Renal pelvis (tissue), 4 donors: Measurements from ENCODE around the gene HAVCR1. TPM values are rescaled to one million over a fixed set of nuclear protein-coding genes. Genes with fewer than 3 reads are reported as not detected.

Experiments used
- DNase-seq: peaks from one replicate; pipeline ENCODE4 v3.0.0-alpha.2; 2013
- polyA plus RNA-seq, 3 donors: library from polyadenylated mRNA; unstranded; fragments of 120-200 nt; gene quantifications; one replicate each; pipeline ENCODE4 v1.2.1, GENCODE V29; 2013; ENCODE audit not compliant: insufficient read length in 3 of 3

Gene HAVCR1
- polyA plus RNA-seq, 3 donors = 0.70 to 5.8 (median 2.7) TPM

DNA sequence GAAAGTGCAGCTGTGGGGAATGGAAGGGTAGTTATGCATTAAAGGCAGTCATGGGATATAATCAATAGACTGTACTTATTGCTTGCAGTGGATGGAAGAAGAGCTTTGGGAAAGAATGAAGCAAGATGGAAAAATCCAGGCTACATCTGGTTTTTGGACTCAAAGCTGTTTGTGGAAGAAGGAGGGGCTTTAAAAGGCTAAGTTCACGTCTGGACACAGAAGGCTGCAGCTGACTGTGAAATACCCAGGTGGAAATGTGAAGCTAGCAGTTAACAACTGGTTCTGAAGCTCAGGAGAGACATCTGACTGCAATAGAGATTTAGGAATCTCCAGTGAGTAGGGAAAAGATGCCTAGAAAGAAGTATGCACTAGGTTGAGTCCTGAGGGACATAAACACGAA, 52.7 kb downstream of the HAVCR1 start:
- no peak for DNase-seq

DNA sequence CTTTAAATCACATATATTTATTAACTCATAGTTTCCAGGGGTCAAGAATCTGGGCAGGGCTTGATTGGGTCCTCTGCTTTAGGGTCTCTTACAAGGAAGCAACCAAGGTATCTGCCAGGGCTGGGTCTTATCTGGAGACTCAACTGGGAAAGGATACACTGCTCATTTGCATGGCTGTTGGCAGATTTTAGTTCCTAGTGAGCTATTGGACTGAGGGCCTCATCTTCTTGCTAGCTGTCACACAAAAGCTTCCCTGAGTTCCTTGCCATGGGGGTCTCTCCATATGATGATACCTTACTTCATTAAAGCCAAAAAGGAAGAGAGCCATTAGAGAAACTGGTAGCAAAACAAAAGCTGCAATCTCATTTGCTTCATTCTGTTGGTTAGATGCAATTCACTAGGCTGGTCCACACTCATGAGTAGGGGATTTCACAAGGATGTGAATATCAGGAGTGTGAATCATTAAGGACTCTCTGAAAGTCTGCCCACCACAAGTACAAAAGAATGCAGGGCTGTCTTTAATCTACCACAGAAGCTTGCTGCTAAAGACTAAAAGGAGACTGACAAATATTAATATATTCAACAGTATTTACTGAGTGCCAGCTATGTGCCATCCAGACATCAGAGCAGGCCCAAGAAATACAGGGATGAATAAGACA, 53.9 kb downstream of the HAVCR1 start:
- DNase-seq = no peak

DNA sequence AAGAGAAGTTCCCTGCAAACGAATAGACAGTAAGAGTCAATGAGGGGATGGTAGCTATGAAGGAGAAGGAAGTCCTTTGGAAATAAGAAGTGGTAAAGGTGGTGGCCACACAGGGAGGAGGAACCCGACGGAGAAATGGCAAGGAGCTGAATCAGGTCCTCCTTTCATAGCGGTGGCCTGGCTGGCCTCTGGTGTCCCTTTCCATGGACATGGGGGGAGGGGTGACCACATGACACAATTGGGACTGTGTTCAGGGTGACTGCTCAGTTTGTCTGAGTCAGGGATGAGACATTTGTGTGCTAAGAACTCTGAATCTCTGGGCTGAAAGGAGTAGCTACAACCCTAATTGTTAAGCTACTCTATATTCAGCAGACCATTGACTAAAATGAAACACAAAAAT, 67.2 kb downstream of the HAVCR1 start:
- no peak for DNase-seq

- DNase-seq = no peak
These were observed 74.9 kb downstream of the HAVCR1 start for GRCh38 chr5:156984064-156984463.

DNA sequence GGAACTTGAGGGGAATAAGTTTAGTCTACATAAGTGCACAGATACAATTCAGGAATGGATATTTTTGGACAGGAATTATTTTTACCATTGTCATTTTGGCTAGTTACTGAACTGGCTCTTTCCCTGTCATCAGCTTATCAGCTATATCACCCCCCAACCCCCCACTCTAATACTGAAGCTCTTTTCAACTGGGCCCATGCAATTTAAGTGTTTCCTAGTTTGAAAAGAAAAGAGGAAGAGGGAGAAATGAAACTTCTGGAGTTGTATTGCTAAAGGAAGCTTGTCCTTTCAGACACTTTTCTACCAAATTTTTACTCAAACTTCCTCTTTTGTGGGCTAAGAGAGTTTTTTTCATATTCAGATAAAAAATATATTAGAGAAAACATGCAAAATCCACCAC, 77.4 kb downstream of the HAVCR1 start:
- DNase-seq = no peak

Other genes starting within 250 kb of the HAVCR1 start
- under 1 TPM in 1 of 3 donors, not detected in 2; 0.10 TPM for gene PPP1R2B, start 208.8 kb downstream of the HAVCR1 start, polyA plus RNA-seq
- under 1 TPM; 0.16 to 0.95 (median 0.46) TPM for gene TIMD4, start 95.9 kb downstream of the HAVCR1 start, polyA plus RNA-seq
- 10 to 100 TPM in 2 of 3 donors, 1 to 10 TPM in 1; 3.3 to 12.1 (median 11.5) TPM for gene HAVCR2, start 49.9 kb upstream of the HAVCR1 start, polyA plus RNA-seq
- 10 to 100 TPM; 19.9 to 23.2 (median 20.2) TPM for gene MED7, start 83.7 kb upstream of the HAVCR1 start, polyA plus RNA-seq
- not detected for gene GARIN3, start 107.1 kb upstream of the HAVCR1 start, polyA plus RNA-seq
- gene ITK, start 121.7 kb upstream of the HAVCR1 start, polyA plus RNA-seq = under 1 TPM; 0.22 to 0.49 (median 0.33) TPM
- 100 to 1,000 TPM; 113 to 128 (median 118) TPM for gene CYFIP2, start 207.0 kb upstream of the HAVCR1 start, polyA plus RNA-seq